ENCODE results near the gene KAT8. TPM values are rescaled to one million over a fixed set of nuclear protein-coding genes. Genes with fewer than 3 reads are reported as not detected.
A peak's percentile ranks its signal among the peaks of the same experiment; 100 is the strongest.

Gene KAT8
- total and polyA plus RNA-seq, 2 of the 13 experiments (the other 11 are each of a cell fraction or from before 2014, with no cell fraction given) = 79.0 to 84.2 TPM

DNA sequence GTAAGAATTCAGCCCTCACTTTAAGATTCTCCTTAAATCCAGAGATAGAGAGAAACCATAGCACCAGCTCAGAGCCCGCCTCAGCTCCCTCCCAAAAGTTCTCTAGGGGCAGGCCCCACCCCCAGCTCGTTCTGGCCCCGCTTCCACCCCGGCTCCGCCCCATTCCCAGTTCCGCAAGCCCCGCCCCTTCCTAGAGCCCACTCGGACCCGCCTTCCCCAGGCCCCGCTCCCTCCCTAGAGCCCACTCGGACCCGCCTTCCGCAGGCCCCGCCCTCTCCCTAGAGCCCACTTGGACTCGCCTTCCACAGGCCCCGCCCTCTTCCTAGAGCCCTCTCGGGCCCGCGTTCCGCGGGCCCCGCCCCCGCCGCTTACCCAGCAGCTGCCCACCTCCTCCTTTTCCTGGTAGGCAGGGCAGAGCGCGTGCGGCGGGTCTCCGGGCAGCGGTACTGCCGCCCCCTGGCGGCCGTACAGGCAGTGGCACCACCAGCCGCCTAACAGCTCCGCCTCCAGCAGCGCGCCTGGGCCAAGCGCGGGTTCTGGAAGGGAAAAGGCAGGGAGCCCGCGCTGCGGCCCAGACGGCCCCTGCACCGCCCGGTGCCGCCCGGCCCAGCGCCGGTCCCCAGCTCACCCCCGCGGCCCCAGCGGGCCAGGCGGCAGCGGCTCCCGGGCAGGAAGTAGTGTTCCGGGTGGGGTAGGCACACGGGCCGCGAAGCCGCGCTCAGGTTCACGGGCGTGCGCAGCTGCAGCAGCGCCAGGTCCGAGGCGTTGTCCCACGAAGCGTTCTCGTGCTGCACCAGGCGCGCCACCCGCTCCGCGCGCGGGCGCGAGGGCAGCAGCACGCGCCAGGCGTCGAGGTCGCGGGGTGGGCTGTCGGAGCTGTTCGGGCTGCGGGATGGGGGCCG is 24.9 kb downstream of the KAT8 start (continued):
- TF ChIP-seq ARHGAP35 (CRISPR knock-in tag; IDR thresholded peaks at IDR 0.05; ENCODE audit: borderline replicate concordance) (no peak), BRD4 (CRISPR knock-in tag; IDR thresholded peaks at IDR 0.05) (no peak), MZF1 (CRISPR knock-in tag; IDR thresholded peaks at IDR 0.05; ENCODE audit: borderline replicate concordance) (peak; percentile 62; the same call in 1 of the 2 replicates), ZMYM4 (CRISPR knock-in tag; IDR thresholded peaks at IDR 0.05) (0 out of 2 replicates have a peak, but pooled peaks have one; percentile 72), ZNF234 (CRISPR knock-in tag; conservative IDR thresholded peaks at IDR 0.05) (no peak), ZNF747 (CRISPR knock-in tag; IDR thresholded peaks at IDR 0.05; ENCODE audit: borderline replicate concordance) (peak; percentile 83), ZNF430 (CRISPR knock-in tag; IDR thresholded peaks at IDR 0.05) (0 out of 2 replicates have a peak, but pooled peaks have one; percentile 47), TEF (CRISPR knock-in tag; IDR thresholded peaks at IDR 0.05) (no peak), KLF16 (CRISPR knock-in tag; IDR thresholded peaks at IDR 0.05) (peak in 1 of 2 experiments; percentile 86; a peak in 2 of 4 replicates), NONO (IDR thresholded peaks at IDR 0.05) (no peak), NONO (CRISPR knock-in tag; conservative IDR thresholded peaks at IDR 0.05) (peak; percentile 88), NFKB2 (CRISPR knock-in tag; IDR thresholded peaks at IDR 0.05; ENCODE audit: borderline replicate concordance) (no peak), ZNF567 (CRISPR knock-in tag; IDR thresholded peaks at IDR 0.05; ENCODE audit: borderline replicate concordance) (peak; percentile 87; the same call in 1 of the 2 replicates), MLLT10 (CRISPR knock-in tag; IDR thresholded peaks at IDR 0.05) (no peak), GTF3A (CRISPR knock-in tag; conservative IDR thresholded peaks at IDR 0.05) (peak; percentile 69; the same call in 1 of the 2 replicates), FIP1L1 (IDR thresholded peaks at IDR 0.05; ENCODE audit: borderline replicate concordance, insufficient read depth, low read depth, low read length) (no peak), HMG20B (CRISPR knock-in tag; conservative IDR thresholded peaks at IDR 0.05) (no peak), ZSCAN5A (CRISPR knock-in tag; IDR thresholded peaks at IDR 0.05; ENCODE audit: borderline replicate concordance) (no peak; the same call in 1 of the 2 replicates)
- TF ChIP-seq, protein P1, sequence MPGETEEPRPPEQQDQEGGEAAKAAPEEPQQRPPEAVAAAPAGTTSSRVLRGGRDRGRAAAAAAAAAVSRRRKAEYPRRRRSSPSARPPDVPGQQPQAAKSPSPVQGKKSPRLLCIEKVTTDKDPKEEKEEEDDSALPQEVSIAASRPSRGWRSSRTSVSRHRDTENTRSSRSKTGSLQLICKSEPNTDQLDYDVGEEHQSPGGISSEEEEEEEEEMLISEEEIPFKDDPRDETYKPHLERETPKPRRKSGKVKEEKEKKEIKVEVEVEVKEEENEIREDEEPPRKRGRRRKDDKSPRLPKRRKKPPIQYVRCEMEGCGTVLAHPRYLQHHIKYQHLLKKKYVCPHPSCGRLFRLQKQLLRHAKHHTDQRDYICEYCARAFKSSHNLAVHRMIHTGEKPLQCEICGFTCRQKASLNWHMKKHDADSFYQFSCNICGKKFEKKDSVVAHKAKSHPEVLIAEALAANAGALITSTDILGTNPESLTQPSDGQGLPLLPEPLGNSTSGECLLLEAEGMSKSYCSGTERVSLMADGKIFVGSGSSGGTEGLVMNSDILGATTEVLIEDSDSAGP (CRISPR knock-in tag; IDR thresholded peaks at IDR 0.05; ENCODE audit: borderline replicate concordance) = peak; percentile 39; the same call in 1 of the 2 replicates
- TF ChIP-seq, protein P2, sequence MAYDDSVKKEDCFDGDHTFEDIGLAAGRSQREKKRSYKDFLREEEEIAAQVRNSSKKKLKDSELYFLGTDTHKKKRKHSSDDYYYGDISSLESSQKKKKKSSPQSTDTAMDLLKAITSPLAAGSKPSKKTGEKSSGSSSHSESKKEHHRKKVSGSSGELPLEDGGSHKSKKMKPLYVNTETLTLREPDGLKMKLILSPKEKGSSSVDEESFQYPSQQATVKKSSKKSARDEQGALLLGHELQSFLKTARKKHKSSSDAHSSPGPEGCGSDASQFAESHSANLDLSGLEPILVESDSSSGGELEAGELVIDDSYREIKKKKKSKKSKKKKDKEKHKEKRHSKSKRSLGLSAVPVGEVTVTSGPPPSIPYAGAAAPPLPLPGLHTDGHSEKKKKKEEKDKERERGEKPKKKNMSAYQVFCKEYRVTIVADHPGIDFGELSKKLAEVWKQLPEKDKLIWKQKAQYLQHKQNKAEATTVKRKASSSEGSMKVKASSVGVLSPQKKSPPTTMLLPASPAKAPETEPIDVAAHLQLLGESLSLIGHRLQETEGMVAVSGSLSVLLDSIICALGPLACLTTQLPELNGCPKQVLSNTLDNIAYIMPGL (CRISPR knock-in tag; IDR thresholded peaks at IDR 0.05; ENCODE audit: borderline replicate concordance in 1 of 2, low read depth in 1 of 2) = peak; percentile 92 to 95

Data from HepG2 (cell line).